Tibial nerve (tissue), 4 donors: ENCODE data around the gene CAPN7. TPM values are rescaled to one million over a fixed set of nuclear protein-coding genes. Genes with fewer than 3 reads are reported as not detected.
"Not testable (repeated sequence)": the region's sequence is repeated elsewhere in the genome, so short reads cannot be mapped to it uniquely, and the experiment has no call there.

Experiments
- DNase-seq, 2 donors: peaks; one replicate each; pipeline ENCODE4 v3.0.0-alpha.2; 2019; ENCODE audit warnings: low spot score in 2 of 2
- H3K27ac ChIP-seq, 4 donors: fragments of 200-600 bp; sonication (generic) in 3 of 4; one replicate each; pipeline ENCODE4 v1.5.1; 2017 to 2019; ENCODE audit warnings: mild to moderate bottlenecking in 1 of 4
- H3K27me3 ChIP-seq, 2 donors: fragments of 200-600 bp; sonication (generic) in 1 of 2; one replicate each; pipeline versions ENCODE4 v1.5.1 to v1.6.0; 2017 to 2019
- H3K36me3 ChIP-seq, 3 donors: fragments of 200-600 bp; sonication (generic); one replicate each; pipeline ENCODE4 v1.5.1; 2018 to 2019
- H3K4me1 ChIP-seq, 4 donors: fragments of 200-600 bp; sonication (generic) in 3 of 4; one replicate each; pipeline ENCODE4 v1.5.1; 2017 to 2019
- H3K4me3 ChIP-seq, 4 donors: fragments of 200-600 bp; sonication (generic) in 3 of 4; one replicate each; pipeline ENCODE4 v1.5.1; 2017 to 2019; ENCODE audit warnings: mild to moderate bottlenecking in 1 of 4, moderate library complexity in 1 of 4
- H3K9me3 ChIP-seq, 4 donors: fragments of 200-600 bp; sonication (generic) in 3 of 4; one replicate each; pipeline ENCODE4 v1.5.1; 2017 to 2019
- CTCF ChIP-seq, 5 experiments: fragments of 200-600 bp in 3 of 5; fragments of 450-650 bp in 2 of 5; sonication (generic) in 3 of 5; IDR thresholded peaks; one replicate each; pipeline ENCODE4 v1.5.1; 2016 to 2019; ENCODE audit warnings: antibody characterized with exemption in 5 of 5, mild to moderate bottlenecking in 3 of 5, moderate library complexity in 2 of 5
- EP300 ChIP-seq, 2 donors: sonication (generic); formaldehyde crosslinking; IDR thresholded peaks; one replicate each; pipeline ENCODE4 v1.6.1; 2017; ENCODE audit warnings: antibody characterized with exemption in 2 of 2, mild to moderate bottlenecking in 1 of 2
- POLR2A ChIP-seq, 2 donors: fragments of 450-650 bp; IDR thresholded peaks; one replicate each; pipeline ENCODE4 v1.6.1; 2017; ENCODE audit warnings: antibody characterized with exemption in 2 of 2, mild to moderate bottlenecking in 2 of 2, moderate library complexity in 2 of 2
- WGBS, 2 donors: methylation state at CpG; one replicate each; pipeline ENCODE4 v1.1.5; 2018; 5-methylcytosine and 5-hydroxymethylcytosine counted together
- total RNA-seq, 4 donors: library from RNA; depleted of rRNA; stranded (reverse); fragments of >200 nt; gene quantifications; one replicate each; pipeline ENCODE4 v1.1.0, GENCODE V29; 2016

Gene CAPN7
- total RNA-seq = 10 to 100 TPM; 57.9 to 82.0 (median 74.2) TPM

DNA sequence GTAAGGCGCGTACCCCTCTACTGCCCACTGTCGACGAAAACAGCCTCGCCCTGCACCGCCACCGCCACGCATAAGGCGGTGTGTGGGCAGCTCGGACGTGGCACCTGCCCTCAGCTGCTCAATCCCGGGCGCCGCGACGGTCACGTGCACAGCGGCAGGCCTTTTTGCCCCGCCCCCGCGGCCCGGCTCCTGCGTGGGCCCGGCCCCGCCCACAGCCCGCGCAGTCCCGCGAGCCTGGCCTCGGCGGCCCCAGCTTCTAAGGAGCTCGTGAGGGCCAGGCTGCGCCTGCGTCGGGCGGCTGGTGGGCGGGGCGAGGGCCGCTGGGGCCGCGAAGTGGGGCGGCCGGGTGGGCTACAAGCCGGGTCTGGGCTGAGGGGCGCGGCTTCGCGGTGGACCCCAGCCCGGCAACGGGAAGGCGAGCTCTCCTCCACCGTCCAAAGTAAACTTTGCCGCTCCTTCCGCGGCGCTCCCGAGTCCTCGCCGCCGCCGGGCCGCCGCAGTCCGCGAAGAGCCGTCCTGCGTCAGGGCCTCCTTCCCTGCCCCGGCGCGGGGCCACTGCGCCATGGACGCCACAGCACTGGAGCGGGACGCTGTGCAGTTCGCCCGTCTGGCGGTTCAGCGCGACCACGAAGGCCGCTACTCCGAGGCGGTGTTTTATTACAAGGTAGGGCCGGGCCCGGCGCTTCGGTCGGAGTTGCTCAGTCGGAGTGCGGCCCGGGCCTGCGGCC, at the start of gene CAPN7:
Gene CAPN7 (plus strand): TSS at position 313 of the 728 bp plus-strand sequence. CDS start 250 bp downstream, at position 563.
- DNase-seq = peak; percentile 89 to 91
- Histone ChIP-seq H3K27me3 (no peaks in the 10 kb centered on the region), H3K36me3 (peaks cover 0 to 6% (median 0%) of the 10 kb centered on the region in 3 donors), H3K4me1 (peaks cover 0 to 51% (median 11%) of the 10 kb centered on the region in 4 donors), H3K9me3 (no peaks in the 10 kb centered on the region), H3K4me3 (peak within 1 kb of the TSS; percentile 57 to 90 (median 74)), H3K27ac (peak within 1 kb of the TSS; percentile 78 to 97 (median 90))
- TF ChIP-seq POLR2A (IDR thresholded peaks at IDR 0.05) (peak; percentile 50 to 98), CTCF (IDR thresholded peaks at IDR 0.05) (peak; percentile 22 to 58 (median 32)), EP300 (IDR thresholded peaks at IDR 0.05) (peak in 1 of 2 donors; percentile 87)
- WGBS, 2 donors = 0% methylated on average over 28 to 45 of the region's 92 CpGs

GRCh38 chr3:15157441-15157840, 48.6 kb upstream of the CAPN7 start:
- TF ChIP-seq CTCF (IDR thresholded peaks at IDR 0.05) = no peak
- no peak for TF ChIP-seq POLR2A (IDR thresholded peaks at IDR 0.05)
- no peak for TF ChIP-seq EP300 (IDR thresholded peaks at IDR 0.05)
- peaks cover 0 to 13% of the 10 kb centered on the region in 2 donors for H3K27me3 ChIP-seq
- H3K36me3 ChIP-seq = no peaks in the 10 kb centered on the region
- DNase-seq = no peak
- H3K27ac ChIP-seq = no peak overlapping the region
- no peaks in the 10 kb centered on the region for H3K9me3 ChIP-seq
- no peaks in the 10 kb centered on the region for H3K4me1 ChIP-seq
- H3K4me3 ChIP-seq = no peak overlapping the region

GRCh38 chr3:15159501-15160136, 46.4 kb upstream of the CAPN7 start:
- Histone ChIP-seq H3K4me1 (no peaks in the 10 kb centered on the region), H3K27ac (no peak overlapping the region), H3K36me3 (no peaks in the 10 kb centered on the region), H3K27me3 (peaks cover 0 to 13% of the 10 kb centered on the region in 2 donors), H3K9me3 (no peaks in the 10 kb centered on the region), H3K4me3 (no peak overlapping the region)
- DNase-seq = no peak
- TF ChIP-seq EP300 (IDR thresholded peaks at IDR 0.05) = no peak
- TF ChIP-seq POLR2A (IDR thresholded peaks at IDR 0.05) = no peak
- TF ChIP-seq CTCF (IDR thresholded peaks at IDR 0.05) = no peak
- 58 to 61% methylated on average over 5 of the region's 5 CpGs for WGBS, 2 donors

DNA sequence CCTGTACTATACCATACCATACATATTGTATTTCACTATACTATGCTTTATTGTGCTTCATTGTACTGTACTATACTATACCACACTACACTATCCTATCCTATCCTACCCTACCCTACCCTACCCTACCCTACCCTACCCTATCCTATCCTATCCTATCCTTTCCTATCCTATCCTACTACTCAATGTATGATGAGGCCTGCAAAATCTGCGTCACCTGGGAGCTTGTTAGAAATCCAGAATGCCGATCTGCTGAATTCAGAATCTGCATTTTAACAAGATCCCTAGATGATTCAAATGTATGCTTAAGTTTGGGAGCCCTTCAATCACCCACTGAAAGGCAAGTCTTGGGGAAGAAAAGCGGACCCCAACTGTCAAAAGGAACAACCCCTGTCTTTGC, 45.4 kb upstream of the CAPN7 start:
- H3K36me3 ChIP-seq = no peaks in the 10 kb centered on the region
- H3K4me1 ChIP-seq = no peaks in the 10 kb centered on the region
- H3K27ac ChIP-seq = no peak overlapping the region
- H3K9me3 ChIP-seq = no peaks in the 10 kb centered on the region
- 81 to 87% methylated on average over 3 of the region's 3 CpGs for WGBS, 2 donors
- H3K27me3 ChIP-seq = peaks cover 0 to 8% of the 10 kb centered on the region in 2 donors
- H3K4me3 ChIP-seq = no peak overlapping the region
- TF ChIP-seq POLR2A (IDR thresholded peaks at IDR 0.05) (no peak), EP300 (IDR thresholded peaks at IDR 0.05) (no peak), CTCF (IDR thresholded peaks at IDR 0.05) (no peak)
- DNase-seq = no peak

GRCh38 chr3:15161133-15161532, 44.9 kb upstream of the CAPN7 start:
- no peaks in the 10 kb centered on the region for H3K4me1 ChIP-seq
- TF ChIP-seq CTCF (IDR thresholded peaks at IDR 0.05) (no peak), POLR2A (IDR thresholded peaks at IDR 0.05) (no peak), EP300 (IDR thresholded peaks at IDR 0.05) (no peak)
- no peak overlapping the region for H3K4me3 ChIP-seq
- no peaks in the 10 kb centered on the region for H3K36me3 ChIP-seq
- 50 to 73% methylated on average over 1 of the region's 1 CpG for WGBS, 2 donors
- H3K27me3 ChIP-seq = peaks cover 0 to 8% of the 10 kb centered on the region in 2 donors
- no peaks in the 10 kb centered on the region for H3K9me3 ChIP-seq
- H3K27ac ChIP-seq = no peak overlapping the region
- no peak for DNase-seq

GRCh38 chr3:15163656-15164055, 42.4 kb upstream of the CAPN7 start:
- H3K27ac ChIP-seq, H3K27me3 ChIP-seq, H3K9me3 ChIP-seq, DNase-seq, H3K4me3 ChIP-seq, H3K36me3 ChIP-seq, H3K4me1 ChIP-seq: not testable (repeated sequence)
- WGBS, 2 donors = 68 to 86% methylated on average over 9 to 13 of the region's 24 CpGs
